BJ (cell line): ENCODE measurements around the gene FASTKD1. TPM values are rescaled to one million over a fixed set of nuclear protein-coding genes. Genes with fewer than 3 reads are reported as not detected.

Experiments used
- CTCF ChIA-PET: fragments of 350-600 bp; formaldehyde crosslinking; extraction: SDS; loops from one replicate; lab custom pipeline; 2021; ENCODE audit warnings: antibody characterized with exemption, inconsistent platforms; lab: Yijun Ruan, JAX
- POLR2A ChIA-PET: fragments of 300-600 bp; sonication (Branson Sonifier 250); formaldehyde crosslinking; extraction: SDS; loops from one replicate; lab custom pipeline; 2021; ENCODE audit warnings: antibody characterized with exemption; lab: Charles Lee
- DNase-seq: peaks from one replicate; pipeline ENCODE4 v3.0.0-alpha.2; 2011; ENCODE audit warnings: low read depth
- H3K27me3 ChIP-seq: 2 replicates; pipeline ENCODE4 v1.6.0; 2011; ENCODE audit warnings: low read length; ENCODE audit not compliant: control insufficient read depth, insufficient read depth
- H3K36me3 ChIP-seq: 2 replicates; pipeline ENCODE4 v1.5.1; 2011; ENCODE audit warnings: low read length; ENCODE audit not compliant: control insufficient read depth, insufficient read depth
- H3K4me3 ChIP-seq: 2 replicates; pipeline ENCODE4 v1.5.1; 2011; ENCODE audit warnings: low read depth, mild to moderate bottlenecking, control low read depth, low read length
- polyA plus RNA-seq: library from polyadenylated mRNA; depleted of rRNA; stranded (reverse); fragments of >200 nt; gene quantifications from 2 replicates; pipeline ENCODE4 v1.2.3, GENCODE V29; 2011; rRNA removed
- TF ChIP-seq, protein P1 (sequence below): IDR thresholded peaks from 2 replicates; pipeline ENCODE4 v1.5.1; 2011; ENCODE audit warnings: low read depth, mild to moderate bottlenecking, control low read depth, inconsistent platforms, low read length, moderate library complexity; ENCODE audit not compliant: insufficient read depth

The FASTKD1 gene
- polyA plus RNA-seq, 1 experiment = 5.8 TPM

GRCh38 chr2:169486487-169486886 is 87.2 kb downstream of the FASTKD1 start:
- no peak for DNase-seq
- Histone ChIP-seq H3K36me3 (no peaks in the 10 kb centered on the region), H3K4me3 (no peak overlapping the region), H3K27me3 (no peaks in the 10 kb centered on the region)
- CTCF ChIA-PET = interaction anchor here (1.4 kb wide), 1 partner anchor 14 kb away, joined by 4 read pairs; no protein-coding TSS in a partner anchor
- TF ChIP-seq, protein P1, sequence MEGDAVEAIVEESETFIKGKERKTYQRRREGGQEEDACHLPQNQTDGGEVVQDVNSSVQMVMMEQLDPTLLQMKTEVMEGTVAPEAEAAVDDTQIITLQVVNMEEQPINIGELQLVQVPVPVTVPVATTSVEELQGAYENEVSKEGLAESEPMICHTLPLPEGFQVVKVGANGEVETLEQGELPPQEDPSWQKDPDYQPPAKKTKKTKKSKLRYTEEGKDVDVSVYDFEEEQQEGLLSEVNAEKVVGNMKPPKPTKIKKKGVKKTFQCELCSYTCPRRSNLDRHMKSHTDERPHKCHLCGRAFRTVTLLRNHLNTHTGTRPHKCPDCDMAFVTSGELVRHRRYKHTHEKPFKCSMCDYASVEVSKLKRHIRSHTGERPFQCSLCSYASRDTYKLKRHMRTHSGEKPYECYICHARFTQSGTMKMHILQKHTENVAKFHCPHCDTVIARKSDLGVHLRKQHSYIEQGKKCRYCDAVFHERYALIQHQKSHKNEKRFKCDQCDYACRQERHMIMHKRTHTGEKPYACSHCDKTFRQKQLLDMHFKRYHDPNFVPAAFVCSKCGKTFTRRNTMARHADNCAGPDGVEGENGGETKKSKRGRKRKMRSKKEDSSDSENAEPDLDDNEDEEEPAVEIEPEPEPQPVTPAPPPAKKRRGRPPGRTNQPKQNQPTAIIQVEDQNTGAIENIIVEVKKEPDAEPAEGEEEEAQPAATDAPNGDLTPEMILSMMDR = no peak
- POLR2A ChIA-PET = no interaction called here

- H3K4me3 ChIP-seq = no peak overlapping the region
- CTCF ChIA-PET = interaction anchor here (1.4 kb wide), 1 partner anchor 15 kb away, joined by 4 read pairs; no protein-coding TSS in a partner anchor
- no peaks in the 10 kb centered on the region for H3K36me3 ChIP-seq
- TF ChIP-seq, protein P1 = no peak
- DNase-seq = no peak
- H3K27me3 ChIP-seq = no peaks in the 10 kb centered on the region
- POLR2A ChIA-PET = no interaction called here
These were observed 88.0 kb downstream of the FASTKD1 start for GRCh38 chr2:169485650-169486138.

GRCh38 chr2:169480079-169480465 is 93.6 kb downstream of the FASTKD1 start:
- DNase-seq = no peak
- ChIA-PET CTCF (interaction anchor here (1.1 to 2.8 kb wide), 8 partner anchors 8 to 455 kb away, joined by 3 to 7 read pairs (median 4); partner anchors contain the start of gene METTL5), POLR2A (interaction anchor here (0.6 to 0.8 kb wide), 2 partner anchors 17 to 1344 kb away, joined by 3 to 8 read pairs; no protein-coding TSS in a partner anchor)
- TF ChIP-seq, protein P1 = no peak
- no peaks in the 10 kb centered on the region for H3K27me3 ChIP-seq
- H3K4me3 ChIP-seq = peak overlapping the region; percentile 72
- H3K36me3 ChIP-seq = no peaks in the 10 kb centered on the region

Other genes starting within 250 kb of the FASTKD1 start
- not detected in 2 replicates for gene LRP2, start 211.3 kb downstream of the FASTKD1 start, polyA plus RNA-seq
- gene BBS5, start 94.4 kb downstream of the FASTKD1 start, polyA plus RNA-seq = 1.8 and 2.6 TPM in 2 replicates
- 0.15 and 0.17 TPM in 2 replicates for gene KLHL41, start 64.2 kb downstream of the FASTKD1 start, polyA plus RNA-seq
- gene PPIG, start 10.5 kb upstream of the FASTKD1 start, polyA plus RNA-seq = 11.7 and 19.1 TPM in 2 replicates
- not detected in 2 replicates for gene CFAP210, start 120.5 kb upstream of the FASTKD1 start, polyA plus RNA-seq
- 0.40 and 1.4 TPM in 2 replicates for gene PHOSPHO2, start 120.6 kb upstream of the FASTKD1 start, polyA plus RNA-seq
- gene KLHL23, start 160.0 kb upstream of the FASTKD1 start, polyA plus RNA-seq = 2.1 and 3.8 TPM in 2 replicates
- 35.8 and 106 TPM in 2 replicates for gene SSB, start 225.0 kb upstream of the FASTKD1 start, polyA plus RNA-seq